IPS DF 4.7 (cell line): Measurements from ENCODE around the gene CMTM6.
"Not testable (repeated sequence)": the region's sequence is repeated elsewhere in the genome, so short reads cannot be mapped to it uniquely, and the experiment has no call there.

Source experiments
- DNase-seq: peaks from one replicate; pipeline ENCODE4 v3.0.0-alpha.2; 2013; ENCODE audit warnings: low spot score; ENCODE audit errors: extremely low read depth

CMTM6 gene

GRCh38 chr3:32448686-32449474 lies 53.8 kb downstream of the CMTM6 start:
- no peak for DNase-seq

- no peak for DNase-seq
Observed at GRCh38 chr3:32447865-32448400, 54.7 kb downstream of the CMTM6 start.

GRCh38 chr3:32443478-32443877 lies 59.2 kb downstream of the CMTM6 start:
- no peak for DNase-seq

GRCh38 chr3:32442766-32443165 lies 59.9 kb downstream of the CMTM6 start:
- DNase-seq: no peak

DNA sequence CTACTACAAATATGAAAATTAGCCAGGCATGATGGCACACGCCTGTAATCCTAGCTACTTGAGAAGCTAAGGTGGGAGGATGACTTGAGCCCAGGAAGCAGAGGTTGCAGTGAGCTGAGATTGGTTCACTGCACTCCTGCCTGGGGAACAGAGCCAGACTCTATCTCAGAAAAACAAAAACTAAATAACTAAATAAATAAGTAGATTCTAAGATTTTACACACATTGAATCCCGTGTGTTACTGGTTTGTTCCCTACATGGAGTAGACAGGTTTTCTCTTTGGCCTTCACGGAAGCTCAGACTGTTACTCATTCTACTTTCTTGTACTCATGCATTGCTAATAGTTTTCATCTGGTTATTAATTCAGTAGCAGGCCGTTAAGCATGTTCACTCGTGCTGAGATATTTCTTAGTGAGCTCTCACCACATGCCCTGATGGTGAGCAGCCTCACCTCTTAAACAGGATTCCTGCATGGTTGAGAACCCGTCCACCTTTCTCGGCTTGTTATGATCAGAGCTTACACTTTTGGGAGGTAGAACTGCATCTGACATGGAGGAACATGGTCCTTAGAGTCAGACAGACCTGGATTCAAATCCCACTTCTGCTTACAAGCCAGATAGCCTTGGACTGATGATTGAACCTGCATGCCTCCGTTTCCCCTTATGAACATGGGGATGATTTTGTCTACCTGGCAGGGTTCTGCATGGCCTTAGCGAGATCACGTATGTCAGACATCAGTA lies 61.9 kb downstream of the CMTM6 start:
- no peak for DNase-seq

- not testable (repeated sequence) for DNase-seq
Observed at GRCh38 chr3:32439421-32439820, 63.2 kb downstream of the CMTM6 start.

DNA sequence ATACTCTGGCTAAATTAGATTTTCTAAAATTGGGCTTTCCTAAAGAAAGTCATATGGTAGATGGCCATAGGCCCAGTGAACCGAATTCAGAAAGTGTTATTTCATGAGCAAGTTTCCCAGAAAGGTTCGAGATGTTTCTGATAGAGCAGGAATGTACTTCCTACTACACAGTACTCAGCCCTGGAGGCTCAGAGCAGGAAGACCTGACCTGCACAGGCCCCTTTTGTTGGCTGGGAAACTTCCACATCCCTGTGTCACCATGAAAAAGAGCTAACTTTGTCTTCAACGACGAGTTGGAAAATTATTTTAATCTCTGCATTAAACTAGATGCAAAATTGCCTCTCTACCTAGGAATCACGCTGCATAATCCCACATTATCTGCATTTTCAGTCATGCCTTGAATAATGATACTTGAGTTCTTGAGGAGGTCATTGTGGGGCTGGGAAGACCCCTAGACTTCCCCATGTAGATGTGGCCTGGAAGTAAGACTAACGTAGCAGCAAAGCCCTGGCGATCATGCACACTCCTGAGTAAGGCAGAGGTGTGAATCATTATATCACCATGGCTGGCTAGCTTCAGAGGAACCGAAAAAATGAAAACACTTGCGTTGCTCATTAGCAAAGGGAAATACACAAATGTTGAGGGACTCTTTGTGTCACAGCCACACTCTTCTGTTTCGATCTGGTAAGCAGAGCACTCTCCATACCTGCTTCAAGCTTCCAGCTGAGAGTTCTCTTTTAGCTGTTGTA lies 63.9 kb downstream of the CMTM6 start:
- DNase-seq: no peak

DNA sequence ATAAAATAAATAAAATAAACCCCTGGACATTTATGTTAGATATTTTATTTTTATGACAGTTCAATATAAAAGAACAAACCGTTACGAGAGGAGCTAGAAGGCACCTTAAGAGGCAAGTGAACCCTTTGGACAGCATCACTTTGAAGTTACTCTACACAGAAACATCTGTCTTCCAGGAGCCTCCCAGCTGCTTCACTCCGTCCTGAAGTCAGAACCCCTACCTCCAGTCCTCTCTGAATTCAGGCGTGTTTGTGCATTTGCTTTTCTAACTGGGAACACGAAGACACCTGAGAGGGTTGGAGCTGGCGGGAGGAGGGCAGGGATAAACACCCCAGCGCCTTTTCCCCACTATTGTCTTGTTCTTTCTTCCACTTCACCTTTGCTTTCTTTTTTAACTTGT lies 64.8 kb downstream of the CMTM6 start:
- no peak for DNase-seq

- DNase-seq: no peak
Observed at GRCh38 chr3:32436816-32437189, 65.8 kb downstream of the CMTM6 start.

DNA sequence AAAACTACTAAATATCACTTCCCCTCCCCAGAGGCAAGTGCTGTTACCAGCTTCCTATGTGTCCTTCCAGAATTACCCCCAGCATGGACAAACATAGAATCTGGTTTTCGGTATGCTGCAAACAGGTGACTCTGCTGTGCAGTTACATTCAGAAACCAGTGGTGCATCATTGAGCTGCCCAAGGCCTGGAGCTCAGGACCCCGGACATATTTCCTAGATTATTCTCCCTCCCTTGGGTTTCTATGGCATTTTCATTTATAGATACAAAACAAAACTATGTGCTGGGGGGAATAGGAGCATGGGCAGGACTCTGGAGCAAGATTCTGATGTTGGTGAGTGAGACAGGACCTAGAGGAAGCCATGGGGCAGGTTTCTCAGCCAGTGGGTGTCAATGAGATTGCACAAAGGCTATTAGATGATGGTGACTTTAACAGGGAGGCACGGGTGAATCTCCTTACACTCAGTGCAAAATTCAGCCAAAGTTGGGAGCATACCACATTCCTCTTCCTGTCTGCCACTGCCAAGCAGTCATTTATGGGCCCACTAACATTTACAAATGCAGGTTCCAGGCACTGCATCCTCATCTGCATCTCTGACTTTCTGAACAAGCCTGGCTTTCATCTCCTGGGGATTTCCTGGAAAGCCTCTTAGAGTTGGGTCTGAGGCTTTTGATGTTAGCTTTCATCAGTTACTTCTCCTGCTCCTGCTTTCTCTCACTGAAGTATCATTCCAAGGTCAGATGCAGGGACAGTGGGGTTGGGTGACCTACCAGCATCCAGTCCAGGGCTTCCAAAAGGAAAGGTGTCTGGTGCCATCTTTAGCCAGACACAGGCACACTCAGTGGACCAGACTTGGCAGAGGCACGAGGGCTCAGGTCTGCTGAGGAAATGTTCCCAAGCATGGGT lies 66.5 kb downstream of the CMTM6 start:
- no peak for DNase-seq

- no peak for DNase-seq
Observed at GRCh38 chr3:32434206-32434605, 68.4 kb downstream of the CMTM6 start.

DNA sequence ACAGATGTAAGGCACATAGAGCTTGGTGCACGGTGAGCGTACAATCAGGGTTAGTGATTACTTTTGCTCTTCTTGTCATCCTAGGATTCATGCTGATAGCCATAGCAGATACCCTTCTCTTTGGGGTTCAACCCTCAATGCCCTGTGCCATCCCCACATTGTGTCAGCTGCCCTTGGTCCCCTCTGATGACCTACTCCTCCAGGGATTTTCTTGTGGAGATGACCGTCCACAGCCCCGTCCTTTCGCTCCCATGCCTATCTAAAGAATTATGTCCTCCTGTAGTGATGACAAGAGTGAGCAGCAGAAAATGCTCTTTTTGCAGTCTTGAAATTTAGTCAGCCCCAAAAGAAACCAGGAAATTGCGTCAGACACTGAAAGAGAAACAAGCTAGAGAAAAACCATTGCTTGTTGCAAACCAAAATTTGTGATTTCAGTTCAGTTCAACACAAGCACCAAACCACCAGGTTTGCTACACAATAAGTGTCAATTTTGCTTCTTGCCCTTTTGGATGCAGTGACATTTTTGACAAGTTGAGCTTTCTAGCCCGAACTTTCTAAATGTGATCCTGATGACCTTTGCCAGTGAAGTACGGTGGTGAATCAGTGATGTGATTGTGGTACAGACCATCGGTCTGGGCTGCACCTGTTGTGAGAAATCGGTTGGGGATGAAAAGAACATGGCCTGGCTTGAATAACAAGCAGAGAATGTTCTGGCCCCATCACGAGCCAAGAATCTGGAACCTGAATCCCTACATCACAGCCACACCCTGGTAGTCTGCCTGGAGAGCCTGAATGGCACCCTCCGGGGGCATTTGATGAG lies 69.7 kb downstream of the CMTM6 start:
- DNase-seq: no peak

GRCh38 chr3:32432045-32432710 lies 70.5 kb downstream of the CMTM6 start:
- no peak for DNase-seq

- no peak for DNase-seq
Observed at GRCh38 chr3:32431481-32431880, 71.2 kb downstream of the CMTM6 start.
